Measurements from ENCODE around the gene RALGPS1. TPM values are rescaled to one million over a fixed set of nuclear protein-coding genes. Genes with fewer than 3 reads are reported as not detected.

Gene RALGPS1
- polyA plus RNA-seq, 3 donors, result 0.56 to 4.3 (median 2.3) TPM

DNA sequence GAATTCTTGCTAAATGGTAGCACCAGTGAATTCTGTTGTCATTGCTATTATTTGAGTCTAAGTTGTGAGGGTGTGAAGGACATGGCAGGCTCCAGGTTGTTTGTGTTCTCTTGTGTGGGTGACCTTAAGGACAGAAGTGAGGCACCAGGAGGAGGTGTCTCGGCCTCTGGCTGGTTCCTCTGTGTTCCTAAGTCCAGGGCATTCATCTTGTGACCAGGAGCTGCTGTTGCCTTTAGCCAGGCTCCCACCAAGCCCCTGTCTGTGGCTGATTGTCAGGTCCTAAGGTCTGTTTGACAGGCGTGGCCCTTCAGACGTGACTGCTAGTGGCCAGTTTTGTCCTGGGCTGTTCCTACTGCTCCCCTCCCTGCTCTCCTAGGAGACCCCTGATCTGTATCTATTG is 118.5 kb downstream of the RALGPS1 start:
- H3K27ac ChIP-seq (ENCODE audit: low read depth, low read length), result no peak overlapping the region
- 92 to 97% (median 94%) methylated on average over 3 of the region's 3 CpGs for WGBS, 3 donors

- H3K27ac ChIP-seq (ENCODE audit: low read depth, low read length), result no peak overlapping the region
Measured at GRCh38 chr9:127033789-127034188, 119.2 kb downstream of the RALGPS1 start.

GRCh38 chr9:127034691-127035090 is 120.1 kb downstream of the RALGPS1 start:
- H3K27ac ChIP-seq (ENCODE audit: low read depth, low read length), result no peak overlapping the region
- 96 to 100% (median 100%) methylated on average over 1 of the region's 1 CpG for WGBS, 3 donors

DNA sequence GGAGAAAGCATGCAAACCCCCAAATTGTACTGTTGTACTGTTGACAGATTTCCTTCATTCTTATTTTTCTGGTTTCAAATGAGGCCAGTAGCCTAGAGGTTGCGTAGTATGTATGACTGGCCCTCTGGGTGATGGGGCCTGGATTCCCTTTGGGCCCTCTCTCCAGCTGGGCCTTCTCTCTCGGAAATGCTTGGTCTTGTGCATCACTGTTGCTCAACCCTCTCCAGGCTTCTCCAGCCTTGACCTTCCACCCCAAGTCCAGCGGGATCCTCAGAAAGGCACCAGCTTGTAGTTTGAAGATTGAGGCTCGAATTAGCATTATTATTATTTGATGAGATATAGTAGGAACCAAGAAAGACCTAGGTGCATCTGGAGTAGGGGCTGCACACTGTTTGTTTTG is 120.8 kb downstream of the RALGPS1 start:
- H3K27ac ChIP-seq (ENCODE audit: low read depth, low read length), result no peak overlapping the region
- 62 to 88% (median 74%) methylated on average over 4 of the region's 4 CpGs for WGBS, 3 donors

GRCh38 chr9:127035948-127036347 is 121.4 kb downstream of the RALGPS1 start:
- H3K27ac ChIP-seq (ENCODE audit: low read depth, low read length), result no peak overlapping the region
- 39 to 74% (median 69%) methylated on average over 4 of the region's 4 CpGs for WGBS, 3 donors

- H3K27ac ChIP-seq (ENCODE audit: low read depth, low read length), result no peak overlapping the region
- 62 to 90% (median 69%) methylated on average over 2 of the region's 2 CpGs for WGBS, 3 donors
Measured at GRCh38 chr9:127036437-127036836, 121.9 kb downstream of the RALGPS1 start.

DNA sequence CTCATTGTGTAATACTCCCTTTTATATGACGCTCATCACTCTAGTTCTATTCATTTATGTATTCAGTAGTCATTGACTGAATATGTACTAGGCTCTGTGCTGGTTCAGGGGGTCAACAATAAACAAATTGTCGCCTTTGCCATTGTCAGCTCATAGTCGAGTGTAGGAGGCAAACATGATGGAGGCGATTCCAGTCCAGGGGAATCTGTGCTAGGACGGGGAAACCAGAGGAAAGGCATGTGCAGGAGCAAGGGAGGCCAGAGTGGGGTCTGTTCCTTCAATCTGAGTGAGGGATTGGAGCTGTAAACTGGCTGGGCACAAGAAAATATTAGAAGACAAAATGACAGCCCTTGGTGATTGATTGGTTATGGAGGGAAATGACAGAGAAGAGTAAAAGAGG is 123.9 kb downstream of the RALGPS1 start:
- 90 to 95% (median 94%) methylated on average over 5 of the region's 5 CpGs for WGBS, 3 donors
- no peak overlapping the region for H3K27ac ChIP-seq (ENCODE audit: low read depth, low read length)

GRCh38 chr9:127039492-127039891 is 124.9 kb downstream of the RALGPS1 start:
- no peak overlapping the region for H3K27ac ChIP-seq (ENCODE audit: low read depth, low read length)
- WGBS, 3 donors, result 91 to 97% (median 97%) methylated on average over 2 of the region's 2 CpGs

DNA sequence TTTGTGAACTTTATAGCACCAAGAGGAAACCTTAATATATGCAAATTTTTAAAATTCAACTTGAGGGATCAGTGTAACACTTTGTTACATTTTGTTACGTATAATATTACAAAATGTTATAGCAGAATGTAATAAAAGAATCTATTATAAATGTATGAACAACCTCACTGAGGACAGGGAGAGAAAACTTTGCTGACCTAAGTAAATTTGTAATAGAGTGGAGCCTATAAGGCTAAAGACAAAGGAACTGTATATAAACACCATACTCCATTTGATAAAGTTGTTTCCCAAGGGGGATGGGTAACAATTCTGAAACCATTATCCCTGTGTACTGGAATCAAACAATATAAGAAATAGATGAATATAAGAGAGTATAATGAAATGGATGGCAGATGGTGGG is 130.6 kb downstream of the RALGPS1 start:
- WGBS, 3 donors, result 96 to 100% (median 97%) methylated on average over 1 of the region's 1 CpG
- no peak overlapping the region for H3K27ac ChIP-seq (ENCODE audit: low read depth, low read length)

DNA sequence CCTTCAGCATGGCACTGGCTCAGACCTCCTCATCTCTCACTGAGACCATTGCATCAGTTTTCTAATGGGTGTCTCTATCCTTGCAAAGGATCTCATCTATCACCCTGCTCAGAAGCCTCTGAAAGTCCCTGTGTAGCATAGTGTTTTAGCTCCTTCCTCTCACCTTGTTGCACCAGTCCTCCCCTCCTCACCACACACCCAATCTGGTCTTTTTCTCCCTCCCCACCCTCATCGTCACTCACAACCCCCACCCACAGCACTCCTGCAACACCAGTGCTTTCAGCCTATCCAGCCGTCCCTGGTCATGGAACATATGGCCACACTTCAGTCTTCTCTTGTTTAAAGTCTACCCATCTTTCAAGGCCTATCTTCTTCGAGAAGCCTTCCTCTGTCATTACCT is 133.4 kb downstream of the RALGPS1 start:
- 95 to 99% (median 95%) methylated on average over 3 of the region's 3 CpGs for WGBS, 3 donors
- H3K27ac ChIP-seq (ENCODE audit: low read depth, low read length), result peak overlapping the region; percentile 44

DNA sequence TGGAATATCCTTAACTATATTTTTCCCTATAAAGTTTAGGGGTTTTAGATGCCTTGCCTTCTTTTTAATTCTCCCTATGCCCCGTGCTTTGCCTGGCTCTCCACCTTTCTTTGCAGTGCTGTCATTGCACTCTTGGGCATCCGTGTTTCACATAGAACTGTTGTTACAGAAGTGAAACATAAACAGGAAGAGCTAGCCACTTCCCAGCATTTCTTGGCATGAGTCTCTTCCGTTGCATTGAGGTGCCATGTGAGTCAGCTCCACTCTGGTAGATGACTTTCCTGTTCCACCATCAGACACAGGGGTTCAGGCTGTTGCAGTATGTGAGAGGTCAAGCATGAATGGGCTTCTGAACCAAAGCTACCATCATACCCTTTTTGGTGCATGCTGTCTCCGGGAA is 134.5 kb downstream of the RALGPS1 start:
- no peak overlapping the region for H3K27ac ChIP-seq (ENCODE audit: low read depth, low read length)
- 37 to 76% (median 37%) methylated on average over 4 of the region's 4 CpGs for WGBS, 3 donors

GRCh38 chr9:127049581-127049980 is 135.0 kb downstream of the RALGPS1 start:
- no peak overlapping the region for H3K27ac ChIP-seq (ENCODE audit: low read depth, low read length)
- WGBS, 3 donors, result 83 to 95% (median 84%) methylated on average over 8 of the region's 8 CpGs

DNA sequence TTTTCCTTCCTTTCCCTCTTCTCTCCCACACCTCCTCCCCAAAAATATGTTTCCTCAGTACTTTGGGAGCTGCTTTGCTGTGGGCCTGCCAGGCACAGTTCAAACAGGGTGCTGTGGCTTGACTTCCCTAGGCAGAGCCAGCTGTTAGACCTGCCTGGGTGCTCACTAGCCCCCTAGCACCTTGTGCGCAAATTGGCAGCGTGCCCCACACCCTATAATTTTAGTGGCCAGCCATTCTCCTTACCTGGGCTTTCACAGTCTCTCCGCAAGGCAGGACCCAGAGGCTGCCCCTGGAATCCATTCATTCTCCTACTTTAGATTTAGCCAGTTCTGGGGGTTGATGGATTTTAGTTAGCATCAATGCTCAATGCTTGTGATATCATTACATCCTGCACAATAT is 135.6 kb downstream of the RALGPS1 start:
- no peak overlapping the region for H3K27ac ChIP-seq (ENCODE audit: low read depth, low read length)
- 94 to 98% (median 95%) methylated on average over 3 of the region's 3 CpGs for WGBS, 3 donors

- whole genome bisulfite sequencing, 3 donors, result 85 to 91% (median 88%) methylated on average over 7 of the region's 7 CpGs
- H3K27ac ChIP-seq (ENCODE audit: low read depth, low read length), result no peak overlapping the region
Measured at GRCh38 chr9:127050591-127051001, 136.0 kb downstream of the RALGPS1 start.

DNA sequence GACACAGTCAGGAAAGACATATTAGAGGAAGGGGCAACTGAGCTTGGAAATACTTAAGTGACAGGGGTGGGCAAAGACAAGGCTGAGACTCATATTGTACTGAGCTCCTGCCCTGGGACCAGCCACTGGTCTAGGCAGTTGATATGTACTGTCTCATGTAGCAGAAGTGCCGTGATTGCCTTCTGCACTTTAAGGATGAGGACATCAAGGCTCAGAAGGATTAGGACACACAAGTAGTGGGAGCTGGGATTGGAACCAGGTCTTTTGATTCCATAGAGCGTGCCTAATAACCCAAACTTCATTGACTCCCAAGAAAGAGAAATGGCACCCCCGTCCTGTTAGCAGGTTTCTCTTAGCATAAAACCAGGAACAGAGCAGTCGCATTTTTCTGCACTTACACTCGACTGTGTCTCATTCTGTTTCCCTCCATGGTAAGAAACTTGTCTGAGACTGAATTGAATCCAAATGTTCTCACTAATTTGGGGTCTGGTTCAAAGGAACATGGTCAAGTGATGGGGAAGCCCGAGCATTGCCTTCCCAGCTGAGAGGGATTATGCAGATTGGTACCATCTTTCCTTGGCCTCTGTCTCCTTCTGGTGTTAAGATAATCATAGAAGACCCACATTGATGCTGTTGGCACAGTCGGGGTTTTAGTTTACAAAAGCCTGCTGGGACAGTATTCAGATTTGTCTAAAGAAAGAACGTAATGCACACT is 137.5 kb downstream of the RALGPS1 start:
- no peak overlapping the region for H3K27ac ChIP-seq (ENCODE audit: low read depth, low read length)
- 87 to 92% (median 88%) methylated on average over 8 of the region's 8 CpGs for WGBS, 3 donors

DNA sequence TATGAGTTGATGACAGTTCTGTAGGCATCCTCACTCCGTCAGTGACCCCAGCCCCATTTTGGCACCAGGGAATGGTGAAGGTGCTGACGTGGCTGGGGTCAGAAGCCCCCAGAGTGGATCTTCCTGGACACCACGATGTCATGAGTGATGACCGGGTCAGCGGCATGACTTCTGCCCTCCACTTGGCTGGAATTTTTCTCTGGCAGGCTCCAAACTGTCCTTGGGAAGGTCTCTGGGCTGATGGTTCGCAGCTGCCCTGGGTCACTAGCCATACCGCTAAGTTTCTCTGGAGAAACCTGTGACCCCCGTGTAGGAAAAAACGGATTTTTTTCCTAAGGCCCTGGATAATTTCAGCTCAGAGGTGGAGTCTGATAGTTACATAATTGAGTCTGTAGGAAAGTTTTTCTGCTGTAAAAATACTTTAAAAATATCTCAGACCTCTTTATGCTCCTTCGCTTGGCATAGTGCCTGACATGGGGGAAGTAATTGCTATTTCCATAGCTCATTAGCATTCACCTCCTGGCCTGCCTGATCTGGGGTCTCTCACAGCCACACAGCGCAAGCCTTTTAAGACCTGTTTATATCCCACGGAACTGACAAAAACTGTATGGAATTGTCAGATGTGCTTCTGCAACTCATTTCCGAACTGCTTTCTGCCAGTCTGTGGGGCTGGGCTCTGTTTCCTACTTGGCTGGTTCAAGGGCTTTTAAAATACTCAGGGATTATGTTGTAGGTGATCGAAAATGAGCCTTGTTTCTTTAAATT is 138.7 kb downstream of the RALGPS1 start:
- WGBS, 3 donors, result 50 to 75% (median 52%) methylated on average over 14 of the region's 14 CpGs

GRCh38 chr9:127053960-127054359 is 139.4 kb downstream of the RALGPS1 start:
- H3K27ac ChIP-seq (ENCODE audit: low read depth, low read length), result no peak overlapping the region
- 62 to 76% (median 66%) methylated on average over 5 of the region's 5 CpGs for WGBS, 3 donors

More for the DNA sequence above, 138.7 kb downstream of the RALGPS1 start:
- H3K27ac ChIP-seq (ENCODE audit: low read depth, low read length), result no peak overlapping the region

DNA sequence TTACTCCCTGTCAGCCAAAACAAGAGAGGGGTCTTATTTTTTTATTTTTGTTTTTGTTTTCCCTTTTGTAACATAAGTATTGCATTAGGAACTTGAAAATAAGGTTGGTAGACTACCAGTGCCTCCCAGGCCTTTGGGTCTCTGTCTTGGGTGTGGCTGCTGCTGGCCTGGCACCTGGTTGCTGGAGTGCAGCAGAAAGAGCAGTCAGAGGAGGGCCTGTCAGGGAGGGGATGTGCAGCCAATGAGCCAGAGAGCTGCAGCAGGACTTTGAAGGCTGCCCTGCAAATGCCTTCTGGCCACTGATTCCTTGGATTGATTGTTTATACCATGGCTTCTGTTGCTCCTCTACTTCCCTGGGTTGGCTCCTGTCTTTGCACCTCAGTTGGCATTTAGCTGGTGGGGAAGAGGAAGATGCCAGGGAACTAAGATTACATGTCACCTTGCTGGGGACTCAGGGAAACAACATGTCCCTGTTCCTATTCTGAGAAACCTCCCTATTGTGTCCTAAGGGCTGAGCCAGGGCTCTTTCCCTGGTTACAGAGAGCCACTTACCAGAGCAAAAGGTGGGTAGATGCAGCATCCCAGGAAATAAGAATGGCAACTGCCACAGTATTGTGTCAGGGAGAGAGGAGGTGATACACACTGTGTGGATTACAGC is 141.3 kb downstream of the RALGPS1 start:
- H3K27ac ChIP-seq (ENCODE audit: low read depth, low read length), result no peak overlapping the region

DNA sequence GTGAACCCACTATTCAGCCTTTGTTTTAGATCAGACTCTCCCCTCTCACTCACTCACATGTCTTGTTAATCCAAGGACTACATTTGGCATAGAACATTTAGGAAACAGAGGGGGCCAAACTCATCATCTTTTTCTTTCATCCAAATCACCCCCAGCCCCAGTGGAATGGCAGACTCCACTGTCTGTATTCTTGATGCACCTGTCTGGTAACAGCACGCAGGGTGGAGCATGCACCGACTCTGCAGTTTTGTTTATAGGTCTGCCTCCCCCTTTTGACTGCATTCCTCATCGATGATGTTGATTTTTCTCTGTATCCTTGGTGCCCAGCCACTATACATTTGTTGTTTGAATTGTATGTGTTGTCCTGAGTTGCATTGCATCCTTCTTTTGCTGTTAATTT is 141.9 kb downstream of the RALGPS1 start:
- H3K27ac ChIP-seq (ENCODE audit: low read depth, low read length), result no peak overlapping the region
- WGBS, 3 donors, result 90 to 93% (median 91%) methylated on average over 3 of the region's 3 CpGs

Data from adipose tissue (tissue), 3 donors.